HG03097 (cell line): ENCODE data around the gene HINFP.
A peak's percentile ranks its signal among the peaks of the same experiment; 100 is the strongest.
"Not testable (repeated sequence)": the region's sequence is repeated elsewhere in the genome, so short reads cannot be mapped to it uniquely, and the experiment has no call there.

ENCODE experiments used
- ATAC-seq: cut with Tn5 transposase; IDR thresholded peaks from one replicate; pipeline ENCODE4 v1.9.1; 2021; ENCODE audit not compliant: unreplicated experiment, low FRiP score

The HINFP gene

DNA sequence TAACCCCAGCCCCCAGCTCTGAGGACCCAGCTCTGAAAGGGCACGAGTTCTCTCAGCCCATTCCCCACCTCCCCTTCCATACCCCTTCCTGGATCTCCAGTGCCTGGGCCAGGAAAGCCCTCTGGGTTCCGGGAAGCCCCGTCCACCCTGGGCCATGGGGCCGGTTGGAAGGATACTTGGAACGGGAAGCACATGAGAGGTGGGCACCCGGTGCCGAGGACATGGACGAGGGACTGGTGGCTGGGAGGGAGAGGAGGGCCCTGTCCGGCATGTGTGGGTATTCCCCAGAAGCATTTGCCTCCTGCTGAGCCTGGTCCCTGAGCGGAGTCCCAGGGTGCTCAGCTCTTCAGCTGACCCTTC is 5.2 kb upstream of the HINFP start:
- ATAC-seq, result no peak

DNA sequence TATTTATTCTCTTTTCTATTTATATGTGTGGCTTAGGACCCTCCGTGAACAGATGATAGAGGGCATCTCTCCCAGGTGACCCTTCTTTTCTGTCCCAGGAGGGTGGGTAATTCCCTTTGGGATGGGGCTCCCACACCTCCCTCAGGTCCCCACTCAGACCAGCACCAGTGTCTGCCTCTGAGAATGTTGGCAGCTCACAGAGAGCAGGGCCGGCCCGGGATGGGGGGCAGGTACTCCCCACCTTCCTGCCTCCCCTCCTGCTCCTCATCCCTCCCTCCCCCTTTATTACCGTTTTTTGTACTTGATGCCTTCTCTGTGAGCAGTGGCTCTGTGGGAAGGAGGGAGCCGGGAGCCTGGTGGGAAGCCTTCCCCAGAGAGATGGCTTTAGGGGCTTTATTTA is 4.8 kb upstream of the HINFP start:
- no peak for ATAC-seq

- no peak for ATAC-seq
Observed at GRCh38 chr11:119117004-119117706, 4.2 kb upstream of the HINFP start.

- no peak for ATAC-seq
Observed at GRCh38 chr11:119118227-119118626, 3.2 kb upstream of the HINFP start.

- ATAC-seq, result no peak
Observed at GRCh38 chr11:119118946-119119345, 2.4 kb upstream of the HINFP start.

DNA sequence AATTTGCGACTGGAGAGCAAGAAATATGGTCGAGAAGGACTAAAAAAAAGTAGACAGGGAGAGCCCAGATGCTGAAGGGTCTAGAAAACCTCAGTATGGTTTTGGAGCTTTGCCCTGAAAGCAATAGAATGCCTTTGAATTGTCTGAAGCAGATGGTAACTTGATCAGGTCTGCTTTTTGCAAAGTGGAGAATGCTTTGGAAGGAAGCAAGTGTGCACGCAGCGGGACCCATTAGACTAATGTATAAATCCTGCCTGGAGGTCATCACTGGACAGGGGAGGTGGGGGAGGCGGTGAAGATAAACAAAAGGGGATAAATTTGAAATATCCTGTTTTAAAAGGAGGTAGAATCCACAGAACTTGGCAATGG is 757 bp upstream of the HINFP start:
- ATAC-seq, result no peak

DNA sequence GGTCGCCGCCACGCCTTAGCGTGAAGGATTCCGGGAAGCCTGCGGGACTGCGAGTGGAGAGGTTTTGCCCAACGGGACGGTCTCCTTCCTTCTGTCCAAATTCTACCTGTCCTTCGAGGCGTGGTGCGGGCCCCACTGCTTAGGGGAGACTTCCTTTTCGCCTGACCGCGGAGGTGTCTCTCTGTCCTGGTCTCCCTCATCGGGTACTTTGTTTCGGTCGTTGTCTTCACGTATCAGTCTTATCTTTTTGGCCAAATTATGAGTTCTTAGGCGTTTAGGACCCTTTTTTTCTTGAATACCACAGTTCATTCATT is 388 bp downstream of the HINFP start:
- peak; percentile 9 for ATAC-seq

DNA sequence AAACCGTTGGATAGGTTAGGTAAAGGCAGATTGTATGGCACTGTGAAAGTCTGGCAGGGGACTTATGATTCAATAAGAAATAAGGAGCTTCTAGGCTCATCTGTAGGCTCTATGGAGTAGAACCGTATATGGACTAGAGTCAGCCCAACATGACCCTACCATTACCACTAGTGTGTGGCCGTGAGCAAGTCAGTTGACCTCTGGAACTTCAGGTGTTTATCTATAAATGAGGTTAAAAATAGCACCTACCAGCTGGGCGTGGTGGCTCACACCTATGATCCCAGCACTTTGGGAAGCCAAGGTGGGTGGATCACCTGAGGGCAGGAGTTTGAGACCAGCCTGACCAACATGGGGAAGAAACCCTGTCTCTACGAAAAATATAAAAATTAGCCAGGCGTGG is 4.4 kb downstream of the HINFP start:
- no peak for ATAC-seq

DNA sequence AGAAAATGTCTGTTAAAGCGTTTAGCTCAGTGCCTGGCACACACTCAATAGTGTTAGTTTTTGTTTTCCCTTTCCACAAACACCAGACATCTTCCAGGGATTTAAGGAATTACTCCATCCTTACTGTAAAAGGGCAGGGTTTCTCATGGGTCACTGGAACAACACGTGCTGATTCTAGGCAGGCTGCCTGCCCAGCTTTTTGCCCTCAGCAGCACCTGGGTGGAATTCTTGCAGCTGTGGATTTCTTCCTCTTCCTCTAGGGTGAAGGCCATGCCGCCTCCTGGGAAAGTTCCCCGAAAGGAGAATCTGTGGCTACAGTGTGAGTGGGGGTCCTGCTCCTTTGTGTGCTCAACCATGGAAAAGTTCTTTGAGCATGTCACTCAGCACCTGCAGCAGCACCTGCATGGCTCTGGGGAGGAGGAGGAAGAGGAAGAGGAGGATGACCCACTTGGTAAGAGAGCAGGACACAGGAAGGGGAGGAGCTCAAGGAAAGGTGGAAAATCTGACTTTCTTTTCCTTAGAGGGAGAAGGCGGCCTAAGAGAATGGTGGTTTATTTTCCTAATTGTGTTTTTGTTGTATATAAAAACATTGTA is 5.4 kb downstream of the HINFP start:
- no peak for ATAC-seq

- ATAC-seq, result no peak
Observed at GRCh38 chr11:119130662-119131061, 9.3 kb downstream of the HINFP start.

- ATAC-seq, result no peak
Observed at GRCh38 chr11:119134389-119134978, 13.1 kb downstream of the HINFP start.

DNA sequence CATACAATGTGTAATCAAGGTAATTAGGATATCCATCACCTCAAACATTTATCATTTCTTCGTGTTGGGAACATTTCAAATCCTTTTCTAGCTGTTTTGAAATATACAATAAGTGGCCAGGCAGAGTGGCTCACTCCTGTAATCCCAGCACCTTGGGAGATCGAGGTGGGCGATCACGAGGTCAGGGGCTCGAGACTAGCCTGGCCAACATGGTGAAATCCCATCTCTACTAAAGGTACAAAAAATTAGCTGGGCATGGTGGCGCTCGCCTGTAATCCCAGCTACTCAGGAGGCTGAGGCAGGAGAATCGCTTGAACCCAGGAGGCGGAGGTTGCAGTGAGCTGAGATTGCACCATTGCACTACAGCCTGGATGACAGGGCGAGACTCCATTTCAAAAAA is 17.9 kb downstream of the HINFP start:
- not testable (repeated sequence) for ATAC-seq

DNA sequence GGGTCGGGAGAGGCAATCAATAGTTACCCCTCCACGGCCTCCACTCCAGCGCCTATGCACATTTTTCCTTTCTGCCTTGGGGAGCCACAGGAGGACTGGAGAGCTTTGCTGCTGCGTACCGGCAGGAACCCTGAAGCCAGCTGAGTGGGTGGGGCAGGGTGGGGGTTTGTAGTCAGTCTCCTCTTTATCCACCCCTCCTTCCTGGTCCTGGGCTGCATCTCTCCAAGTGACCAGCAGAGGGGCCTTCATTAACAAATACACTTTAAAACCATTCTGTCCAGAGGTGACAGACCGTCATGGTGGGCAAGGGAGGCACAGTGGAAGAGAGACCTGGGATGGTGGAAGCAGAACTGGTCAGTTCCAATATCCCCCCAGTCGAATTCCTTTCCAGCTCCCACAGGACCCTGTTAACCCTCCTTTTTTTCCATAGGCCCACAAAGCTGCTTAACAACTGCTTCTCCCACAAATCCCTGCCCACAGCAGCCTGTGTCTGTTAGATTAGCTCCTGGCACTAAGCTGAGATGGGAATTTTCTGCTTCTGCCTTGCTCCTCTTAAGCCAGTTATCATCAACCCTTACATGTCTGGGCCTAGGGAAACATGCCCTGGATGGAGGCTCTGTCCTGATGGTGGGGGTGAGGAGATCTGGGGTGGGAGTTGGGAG is 23.6 kb downstream of the HINFP start:
- no peak for ATAC-seq

GRCh38 chr11:119145551-119145950 is 24.2 kb downstream of the HINFP start:
- no peak for ATAC-seq

- ATAC-seq, result no peak
Observed at GRCh38 chr11:119147604-119148333, 26.4 kb downstream of the HINFP start.

- no peak for ATAC-seq
Observed at GRCh38 chr11:119148720-119149017, 27.3 kb downstream of the HINFP start.

- no peak for ATAC-seq
Observed at GRCh38 chr11:119149018-119149785, 27.8 kb downstream of the HINFP start, which contains the start of gene ABCG4. TSS of gene ABCG4 (plus strand) at chr11:119149052. CDS start at chr11:119149966, 914 bp downstream.

GRCh38 chr11:119149786-119150275 is 28.5 kb downstream of the HINFP start:
- ATAC-seq, result no peak

- ATAC-seq, result no peak
Observed at GRCh38 chr11:119152043-119152442, 30.7 kb downstream of the HINFP start.

GRCh38 chr11:119152604-119153003 is 31.2 kb downstream of the HINFP start:
- no peak for ATAC-seq
